Lower leg skin (tissue), 3 donors: ENCODE results near the gene CCNI2.

Source experiments
- CTCF ChIP-seq, 3 donors: fragments of 450-650 bp; IDR thresholded peaks; one replicate each; pipeline ENCODE4 v1.5.1; 2016; ENCODE audit warnings: antibody characterized with exemption in 3 of 3, mild to moderate bottlenecking in 3 of 3, moderate library complexity in 2 of 3
- POLR2A ChIP-seq, 2 donors: fragments of 450-650 bp; IDR thresholded peaks; one replicate each; pipeline ENCODE4 v1.6.1; 2016 to 2017; ENCODE audit warnings: antibody characterized with exemption in 2 of 2, mild to moderate bottlenecking in 1 of 2, moderate library complexity in 1 of 2

GRCh38 chr5:132729896-132730295 lies 17.3 kb upstream of the CCNI2 start:
- TF ChIP-seq CTCF (IDR thresholded peaks at IDR 0.05) (no peak), POLR2A (IDR thresholded peaks at IDR 0.05) (no peak)
